Measurements from ENCODE around the gene HAP1.
"Not testable (repeated sequence)": the region's sequence is repeated elsewhere in the genome, so short reads cannot be mapped to it uniquely, and the experiment has no call there.

HAP1 gene

GRCh38 chr17:41718287-41718645 lies 16.2 kb downstream of the HAP1 start:
- H3K4me3 ChIP-seq (ENCODE audit: low read depth, low read length) = no peak overlapping the region
- H3K4me1 ChIP-seq (ENCODE audit: control insufficient read depth, insufficient read depth, low read length) = no peaks in the 10 kb centered on the region
- no peaks in the 10 kb centered on the region for H3K9me3 ChIP-seq (ENCODE audit: control insufficient read depth, insufficient read depth, low read length)

DNA sequence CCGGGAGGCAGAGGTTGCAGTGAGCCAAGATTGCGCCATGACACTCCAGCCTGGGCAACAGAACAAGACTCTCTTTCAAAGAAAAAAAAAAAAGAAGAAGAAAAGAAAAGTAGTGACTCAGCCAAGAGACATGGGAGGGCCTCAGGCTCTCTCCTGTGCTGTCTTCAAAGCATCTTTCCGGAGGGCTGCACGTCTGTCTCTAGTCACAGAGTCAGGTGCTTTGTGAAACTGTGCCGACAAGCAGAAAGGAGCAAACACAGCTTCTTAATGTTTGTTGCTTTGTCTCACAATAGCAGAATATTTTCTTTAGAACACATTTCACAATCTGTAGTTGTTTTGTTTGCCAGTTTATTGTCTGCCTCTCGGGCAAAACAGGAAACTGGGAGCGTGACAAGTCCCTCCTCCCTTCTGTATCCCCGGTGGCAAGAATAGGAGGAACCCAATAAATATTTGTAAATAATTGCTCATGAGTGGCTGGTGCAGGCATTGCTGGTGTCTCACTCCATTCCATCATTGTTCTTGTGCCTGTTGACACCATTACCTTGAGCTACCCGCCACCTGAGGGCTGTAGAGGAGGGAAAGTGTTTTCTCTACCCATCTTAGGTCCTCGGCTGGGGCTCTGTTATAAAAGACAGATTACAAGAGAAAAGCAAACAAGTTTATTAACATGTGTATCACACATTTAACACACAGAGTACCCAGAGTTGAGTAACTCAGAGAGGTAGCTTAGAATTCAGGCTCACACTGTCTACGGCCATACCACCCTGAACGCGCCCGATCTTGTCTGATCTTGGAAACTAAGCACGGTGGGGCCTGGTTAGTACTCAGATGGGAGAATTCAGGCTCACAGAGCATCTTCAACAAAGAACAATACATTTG lies 16.8 kb downstream of the HAP1 start:
- Histone ChIP-seq H3K9me3 (ENCODE audit: control insufficient read depth, insufficient read depth, low read length) (no peaks in the 10 kb centered on the region), H3K27me3 (ENCODE audit: control insufficient read depth, insufficient read depth, low read length) (peaks cover 6% of the 10 kb centered on the region), H3K36me3 (ENCODE audit: control insufficient read depth, insufficient read depth, low read length) (no peaks in the 10 kb centered on the region), H3K9ac (ENCODE audit: low read depth, low read length) (no peak overlapping the region), H3K4me3 (ENCODE audit: low read depth, low read length) (no peak overlapping the region), H3K4me1 (ENCODE audit: control insufficient read depth, insufficient read depth, low read length) (no peaks in the 10 kb centered on the region)

More at GRCh38 chr17:41718287-41718645, 16.2 kb downstream of the HAP1 start:
- Histone ChIP-seq H3K36me3 (ENCODE audit: control insufficient read depth, insufficient read depth, low read length) (no peaks in the 10 kb centered on the region), H3K9ac (ENCODE audit: low read depth, low read length) (no peak overlapping the region), H3K27me3 (ENCODE audit: control insufficient read depth, insufficient read depth, low read length) (peaks cover 4% of the 10 kb centered on the region)

- no peaks in the 10 kb centered on the region for H3K9me3 ChIP-seq (ENCODE audit: control insufficient read depth, insufficient read depth, low read length)
- no peak within 1 kb of the TSS for H3K9ac ChIP-seq (ENCODE audit: low read depth, low read length)
- peaks cover 58% of the 10 kb centered on the region for H3K27me3 ChIP-seq (ENCODE audit: control insufficient read depth, insufficient read depth, low read length)
- H3K36me3 ChIP-seq (ENCODE audit: control insufficient read depth, insufficient read depth, low read length) = no peaks in the 10 kb centered on the region
- no peaks in the 10 kb centered on the region for H3K4me1 ChIP-seq (ENCODE audit: control insufficient read depth, insufficient read depth, low read length)
- no peak within 1 kb of the TSS for H3K4me3 ChIP-seq (ENCODE audit: low read depth, low read length)
Observed at GRCh38 chr17:41711669-41712400, 22.6 kb downstream of the HAP1 start, which contains the start of gene GAST. GAST (plus strand) TSS chr17:41712331; CDS start chr17:41715437, 3,106 bp downstream.

GRCh38 chr17:41710472-41711090 lies 23.9 kb downstream of the HAP1 start:
- Histone ChIP-seq H3K9ac (ENCODE audit: low read depth, low read length) (no peak overlapping the region), H3K27me3 (ENCODE audit: control insufficient read depth, insufficient read depth, low read length) (peaks cover 68% of the 10 kb centered on the region), H3K4me1 (ENCODE audit: control insufficient read depth, insufficient read depth, low read length) (peaks cover 6% of the 10 kb centered on the region), H3K36me3 (ENCODE audit: control insufficient read depth, insufficient read depth, low read length) (no peaks in the 10 kb centered on the region), H3K9me3 (ENCODE audit: control insufficient read depth, insufficient read depth, low read length) (no peaks in the 10 kb centered on the region), H3K4me3 (ENCODE audit: low read depth, low read length) (no peak overlapping the region)

DNA sequence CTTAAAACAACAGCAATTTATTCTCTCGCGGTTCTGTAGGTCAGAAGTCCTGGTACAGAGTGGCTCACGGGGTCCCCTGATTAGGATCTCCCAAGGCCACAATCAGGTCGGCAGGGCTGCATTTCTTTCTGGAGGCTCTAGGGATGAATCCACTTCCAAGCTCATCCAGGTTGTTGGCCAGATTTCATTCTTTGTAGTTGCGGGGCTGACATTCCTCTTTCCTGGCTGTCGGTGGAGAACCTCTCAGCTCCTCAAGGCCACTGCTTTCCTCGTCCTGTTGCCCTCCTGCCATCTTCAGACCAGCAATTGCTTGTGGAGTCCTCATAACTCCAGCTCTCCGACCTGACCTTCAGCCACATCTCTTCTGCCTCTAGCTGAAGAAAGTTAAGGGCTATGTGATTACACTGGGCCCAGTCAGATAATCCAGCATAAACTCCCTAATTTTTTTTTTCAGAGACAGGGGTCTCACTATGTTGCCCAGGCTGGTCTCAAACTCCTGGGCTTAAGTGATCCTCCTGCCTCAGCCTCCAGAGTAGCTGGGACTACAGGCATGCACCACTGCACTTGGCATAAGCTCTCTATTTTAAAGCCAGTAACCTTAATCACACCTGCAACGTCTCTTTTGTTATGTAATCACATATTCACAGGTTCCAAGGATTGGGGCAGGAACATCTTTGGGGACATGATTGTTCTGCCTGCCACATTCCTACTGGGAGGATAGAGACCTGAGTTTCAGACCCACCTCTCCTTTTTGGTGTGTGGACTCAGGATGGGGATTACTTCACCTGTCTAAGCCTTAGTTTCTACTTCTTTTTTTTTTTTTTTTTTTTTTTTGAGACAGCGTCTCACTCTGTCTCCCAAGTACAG lies 26.4 kb downstream of the HAP1 start:
- Histone ChIP-seq H3K36me3 (ENCODE audit: control insufficient read depth, insufficient read depth, low read length) (no peaks in the 10 kb centered on the region), H3K4me1 (ENCODE audit: control insufficient read depth, insufficient read depth, low read length) (peaks cover 8% of the 10 kb centered on the region), H3K9ac (ENCODE audit: low read depth, low read length) (no peak overlapping the region), H3K27me3 (ENCODE audit: control insufficient read depth, insufficient read depth, low read length) (peaks cover 73% of the 10 kb centered on the region), H3K9me3 (ENCODE audit: control insufficient read depth, insufficient read depth, low read length) (no peaks in the 10 kb centered on the region), H3K4me3 (ENCODE audit: low read depth, low read length) (no peak overlapping the region)

- Histone ChIP-seq H3K4me1 (ENCODE audit: control insufficient read depth, insufficient read depth, low read length) (peaks cover 8% of the 10 kb centered on the region), H3K27me3 (ENCODE audit: control insufficient read depth, insufficient read depth, low read length) (peaks cover 52% of the 10 kb centered on the region), H3K4me3 (ENCODE audit: low read depth, low read length) (no peak overlapping the region), H3K9ac (ENCODE audit: low read depth, low read length) (no peak overlapping the region), H3K36me3 (ENCODE audit: control insufficient read depth, insufficient read depth, low read length) (no peaks in the 10 kb centered on the region), H3K9me3 (ENCODE audit: control insufficient read depth, insufficient read depth, low read length) (no peaks in the 10 kb centered on the region)
Observed at GRCh38 chr17:41705271-41705991, 29.0 kb downstream of the HAP1 start.

- no peaks in the 10 kb centered on the region for H3K9me3 ChIP-seq (ENCODE audit: control insufficient read depth, insufficient read depth, low read length)
- no peak overlapping the region for H3K9ac ChIP-seq (ENCODE audit: low read depth, low read length)
- H3K4me1 ChIP-seq (ENCODE audit: control insufficient read depth, insufficient read depth, low read length) = peaks cover 8% of the 10 kb centered on the region
- no peaks in the 10 kb centered on the region for H3K36me3 ChIP-seq (ENCODE audit: control insufficient read depth, insufficient read depth, low read length)
- H3K4me3 ChIP-seq (ENCODE audit: low read depth, low read length) = no peak overlapping the region
- peaks cover 25% of the 10 kb centered on the region for H3K27me3 ChIP-seq (ENCODE audit: control insufficient read depth, insufficient read depth, low read length)
Observed at GRCh38 chr17:41702712-41703111, 31.7 kb downstream of the HAP1 start.

DNA sequence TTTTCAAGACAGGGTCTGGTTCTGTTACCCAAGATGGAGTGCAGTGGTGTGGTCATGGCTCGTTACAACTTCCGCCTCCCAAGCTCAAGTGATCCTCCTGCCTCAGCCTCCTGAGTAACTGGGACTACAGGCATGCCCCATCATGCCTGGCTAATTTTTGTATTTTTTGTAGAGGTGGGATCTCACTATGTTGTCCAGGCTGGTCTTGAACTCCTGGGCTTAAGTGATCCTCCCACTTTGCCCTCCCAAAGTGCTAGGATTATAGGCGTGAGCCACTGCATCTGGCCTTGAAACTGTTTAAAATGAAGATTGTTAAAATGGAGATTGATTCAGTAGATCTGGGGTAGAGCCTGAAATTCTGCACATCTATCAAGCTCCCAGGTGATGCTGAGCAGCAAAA lies 33.6 kb downstream of the HAP1 start:
- not testable (repeated sequence) for H3K9me3 ChIP-seq (ENCODE audit: control insufficient read depth, insufficient read depth, low read length)

GRCh38 chr17:41697122-41697962 lies 37.1 kb downstream of the HAP1 start:
- Histone ChIP-seq H3K9ac (ENCODE audit: low read depth, low read length) (no peak overlapping the region), H3K4me3 (ENCODE audit: low read depth, low read length) (no peak overlapping the region), H3K9me3 (ENCODE audit: control insufficient read depth, insufficient read depth, low read length) (no peaks in the 10 kb centered on the region), H3K27me3 (ENCODE audit: control insufficient read depth, insufficient read depth, low read length) (no peaks in the 10 kb centered on the region), H3K36me3 (ENCODE audit: control insufficient read depth, insufficient read depth, low read length) (peaks cover 6% of the 10 kb centered on the region), H3K4me1 (ENCODE audit: control insufficient read depth, insufficient read depth, low read length) (peaks cover 2% of the 10 kb centered on the region)

More for the DNA sequence above, 33.6 kb downstream of the HAP1 start:
- peaks cover 11% of the 10 kb centered on the region for H3K27me3 ChIP-seq (ENCODE audit: control insufficient read depth, insufficient read depth, low read length)
- H3K4me1 ChIP-seq (ENCODE audit: control insufficient read depth, insufficient read depth, low read length); H3K4me3 ChIP-seq (ENCODE audit: low read depth, low read length); H3K36me3 ChIP-seq (ENCODE audit: control insufficient read depth, insufficient read depth, low read length); H3K9ac ChIP-seq (ENCODE audit: low read depth, low read length): not testable (repeated sequence)
